GM19193 (cell line): ENCODE data around the gene FCHSD2.

ENCODE experiments used
- POLR2A ChIP-seq: IDR thresholded peaks from 4 replicates; pipeline ENCODE4 v1.6.1; 2011; ENCODE audit not compliant: insufficient read depth, insufficient read length; ENCODE audit errors: extremely low read depth

Gene FCHSD2

DNA sequence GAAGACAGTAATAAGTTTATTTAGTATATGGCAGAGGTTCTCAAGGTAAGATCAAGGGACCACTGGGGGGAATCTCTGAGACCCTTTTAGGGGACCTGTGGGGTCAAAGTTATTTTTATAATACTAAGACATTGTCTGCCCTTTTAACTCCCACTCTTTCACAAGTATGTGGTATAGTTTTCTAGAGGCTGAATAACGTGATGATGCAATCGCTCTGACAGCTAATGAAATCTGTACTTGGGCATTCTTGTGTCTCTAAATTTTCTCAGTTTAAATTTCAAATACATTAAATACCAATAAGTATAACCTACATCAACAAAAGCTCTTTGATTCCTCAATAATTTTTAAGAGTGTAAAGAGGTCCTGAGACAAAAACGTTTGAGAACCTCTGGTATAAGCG lies 180.0 kb downstream of the FCHSD2 start:
- TF ChIP-seq POLR2A: no peak

DNA sequence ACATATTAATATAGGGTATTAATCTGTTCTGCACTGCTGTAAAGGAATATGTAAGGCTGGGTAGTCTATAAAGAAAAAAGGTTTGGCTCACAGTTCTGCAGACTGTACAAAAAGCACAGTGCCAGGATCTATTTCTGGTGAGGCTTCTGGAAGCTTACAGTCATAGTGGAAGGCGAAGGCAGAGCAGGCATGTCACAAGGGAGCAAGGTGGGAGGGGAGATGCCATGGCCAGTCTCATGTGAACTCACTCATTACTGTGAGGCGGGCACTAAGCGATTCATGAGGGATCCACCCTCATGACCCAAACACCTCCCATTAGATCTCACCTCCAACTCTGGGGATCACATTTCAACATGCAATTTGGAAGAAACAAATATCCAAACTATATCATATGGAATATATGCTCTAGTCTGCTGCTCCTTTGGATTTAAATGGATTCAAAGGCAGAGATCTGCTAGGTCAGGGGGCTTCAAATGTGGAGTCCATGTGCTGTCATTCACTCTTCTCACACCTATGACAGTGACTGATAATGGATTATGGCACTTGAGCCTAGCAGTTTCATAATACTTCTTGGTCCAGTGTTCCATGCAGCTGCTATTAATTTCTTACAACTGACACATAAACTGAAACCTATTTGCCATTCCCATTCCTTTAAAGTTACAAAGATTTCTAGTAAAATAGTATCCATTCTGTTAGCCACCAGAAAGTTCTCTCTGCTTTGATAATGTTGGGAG lies 182.0 kb downstream of the FCHSD2 start:
- TF ChIP-seq POLR2A: no peak

DNA sequence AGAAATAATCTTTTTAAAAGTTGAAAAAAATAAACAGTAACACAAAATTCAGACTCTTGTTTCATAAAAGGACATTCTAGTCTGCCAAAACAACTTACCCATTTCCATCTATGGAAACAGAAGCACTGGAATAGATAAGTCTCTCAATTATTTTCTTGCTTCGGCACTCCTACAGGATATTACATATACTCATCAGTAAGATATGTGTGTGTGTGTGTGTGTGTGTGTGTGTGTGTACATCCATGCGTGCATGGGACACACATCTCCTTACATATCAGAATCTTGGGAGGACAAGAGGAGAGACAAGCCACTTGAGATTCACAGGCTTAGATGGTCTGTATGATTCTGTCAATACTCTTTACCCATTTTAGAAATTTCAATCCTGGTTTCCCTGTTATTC lies 183.3 kb downstream of the FCHSD2 start:
- TF ChIP-seq POLR2A: no peak

DNA sequence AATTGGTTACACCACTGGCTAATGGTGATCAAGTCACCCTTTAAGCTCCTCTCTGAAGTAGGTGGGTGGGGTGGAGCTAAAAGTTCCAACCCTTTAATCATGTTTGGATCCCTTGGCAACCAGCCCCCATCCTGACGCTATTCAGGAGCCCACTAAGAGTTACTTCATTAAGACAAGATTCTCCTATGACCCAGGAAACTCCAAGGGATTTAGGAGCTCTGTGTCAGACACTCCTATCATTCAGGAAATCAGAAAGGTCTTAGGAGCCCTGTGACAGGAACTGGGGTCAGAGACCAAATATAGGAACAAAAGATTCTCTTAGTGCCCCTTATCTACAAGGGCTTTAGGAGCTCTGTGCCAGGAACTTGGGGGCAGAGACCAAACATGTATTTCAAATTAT lies 186.7 kb downstream of the FCHSD2 start:
- TF ChIP-seq POLR2A: no peak

DNA sequence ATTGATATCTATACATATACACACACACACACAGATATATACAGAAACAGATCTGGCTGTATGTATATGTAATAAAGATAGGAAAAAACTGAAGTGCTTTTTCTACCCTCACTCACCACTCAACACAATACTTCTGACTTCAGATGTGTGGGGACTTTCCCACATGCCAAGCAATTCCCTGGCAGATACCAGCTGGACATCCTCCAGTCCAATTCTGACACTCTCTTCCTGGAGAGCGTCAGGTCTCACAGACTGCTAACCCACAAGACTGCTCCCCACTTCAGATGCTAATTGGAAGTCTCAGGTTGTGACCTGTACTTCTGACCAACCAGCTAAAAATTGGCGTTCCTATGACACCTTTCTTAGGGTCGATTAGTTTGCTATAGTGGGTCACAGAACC lies 187.3 kb downstream of the FCHSD2 start:
- TF ChIP-seq POLR2A: no peak

DNA sequence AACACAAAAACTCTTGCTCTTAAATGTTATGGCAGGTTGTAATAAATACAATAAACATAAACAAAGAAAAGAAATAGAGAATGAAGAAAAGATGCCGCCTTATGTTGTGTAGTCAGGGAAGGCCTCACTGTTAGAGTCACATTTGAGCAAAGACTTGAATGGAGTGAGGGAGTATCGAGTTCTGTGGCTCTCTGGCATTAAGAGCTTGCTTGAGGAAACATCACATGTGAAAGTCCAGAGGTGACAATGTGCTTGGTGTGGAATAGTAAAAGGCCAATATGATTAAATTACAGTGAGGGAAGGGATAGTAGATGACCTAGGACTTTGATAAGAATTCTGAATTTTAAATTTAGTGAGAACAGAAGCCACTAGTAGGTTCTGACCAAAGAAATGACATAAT lies 188.5 kb downstream of the FCHSD2 start:
- TF ChIP-seq POLR2A: no peak

DNA sequence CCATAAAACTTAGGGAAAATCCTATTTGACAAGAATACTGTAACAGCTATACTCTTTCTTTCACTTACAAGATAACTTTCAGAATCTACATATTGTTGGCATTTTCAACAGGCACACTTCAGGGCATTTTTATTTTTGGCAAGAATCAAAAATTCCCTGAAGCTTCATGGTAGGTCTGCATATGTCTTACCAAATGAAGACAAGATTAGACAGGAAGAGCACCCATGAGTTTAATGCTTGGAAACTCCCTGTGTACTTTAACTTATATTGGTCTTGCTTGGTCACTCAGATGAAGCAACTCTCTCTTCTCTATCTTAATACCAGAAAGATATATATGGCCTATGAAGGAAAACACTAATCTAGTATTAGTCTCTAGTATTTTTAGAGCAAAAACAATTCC lies 190.2 kb downstream of the FCHSD2 start:
- TF ChIP-seq POLR2A: no peak

DNA sequence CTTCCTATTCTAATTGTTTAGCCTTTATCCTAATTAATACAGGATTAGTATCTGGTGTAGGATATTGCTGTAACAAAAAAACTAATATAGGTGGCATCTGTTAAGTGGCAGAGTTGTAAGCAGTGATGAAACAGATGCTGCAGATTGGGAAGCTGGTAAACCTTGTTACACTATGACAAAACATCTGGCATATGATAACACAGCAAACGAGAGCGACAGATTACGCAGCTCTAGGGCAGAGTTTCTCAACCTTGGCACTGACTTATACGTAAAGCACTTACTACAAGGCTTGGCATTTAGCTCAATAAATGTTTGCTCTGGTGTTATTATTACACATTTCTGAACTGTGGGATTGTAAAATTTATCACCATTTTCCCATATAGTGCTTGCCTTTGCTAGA lies 190.9 kb downstream of the FCHSD2 start:
- no peak for TF ChIP-seq POLR2A

DNA sequence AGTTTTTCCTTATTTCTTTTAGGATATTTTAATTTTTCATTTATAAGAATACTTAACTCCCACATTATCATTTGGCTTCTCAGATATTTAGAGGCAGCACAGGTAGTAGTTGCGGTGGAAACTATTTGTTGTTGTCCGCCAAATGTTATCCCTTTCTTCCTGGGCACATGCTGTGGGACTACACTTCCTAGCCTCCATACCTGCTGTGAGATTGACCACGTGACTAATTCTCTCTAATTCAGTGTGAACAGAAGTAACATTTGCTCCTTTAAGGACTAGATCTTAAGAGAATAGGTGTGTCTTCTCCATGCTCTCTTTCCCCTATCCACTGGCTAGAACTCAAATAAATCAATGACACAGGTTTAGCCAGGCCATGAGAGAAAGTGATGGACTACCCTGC lies 191.4 kb downstream of the FCHSD2 start:
- TF ChIP-seq POLR2A: no peak

DNA sequence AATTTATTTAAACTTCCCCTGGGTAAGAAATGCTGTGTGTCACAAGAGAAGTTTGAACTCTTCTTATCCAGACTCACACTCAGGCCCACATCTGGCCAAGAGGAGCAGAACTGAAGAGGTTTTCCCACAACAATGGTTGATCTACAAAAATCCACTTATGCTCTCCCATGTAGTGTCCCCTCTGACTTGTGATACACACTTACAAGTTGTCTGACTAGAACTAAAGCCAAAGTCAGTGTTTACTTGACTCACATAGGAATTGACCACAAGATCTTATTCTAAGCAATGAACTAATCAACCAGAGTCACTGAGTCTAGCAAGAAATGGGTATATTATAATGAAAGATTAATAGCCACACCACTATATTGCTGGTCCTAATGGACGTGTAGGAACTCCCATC lies 194.9 kb downstream of the FCHSD2 start:
- TF ChIP-seq POLR2A: no peak

DNA sequence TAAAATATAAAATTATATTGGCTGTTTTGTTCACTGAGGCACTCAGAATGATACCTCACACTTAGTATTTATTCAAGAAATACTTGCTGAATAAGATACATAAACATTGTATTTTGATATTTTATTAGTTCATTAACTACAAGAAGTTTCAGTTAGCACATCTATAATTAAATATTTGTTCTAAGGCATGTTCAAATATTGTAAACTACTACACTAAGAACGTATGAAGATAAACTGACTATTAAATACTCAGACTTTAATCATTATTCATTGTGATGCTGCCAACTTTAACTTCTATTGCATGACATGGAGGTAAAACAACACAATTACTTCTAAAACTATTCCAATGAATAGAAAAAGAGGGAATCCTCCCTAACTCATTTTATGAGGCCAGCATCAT lies 198.5 kb downstream of the FCHSD2 start:
- TF ChIP-seq POLR2A: no peak

DNA sequence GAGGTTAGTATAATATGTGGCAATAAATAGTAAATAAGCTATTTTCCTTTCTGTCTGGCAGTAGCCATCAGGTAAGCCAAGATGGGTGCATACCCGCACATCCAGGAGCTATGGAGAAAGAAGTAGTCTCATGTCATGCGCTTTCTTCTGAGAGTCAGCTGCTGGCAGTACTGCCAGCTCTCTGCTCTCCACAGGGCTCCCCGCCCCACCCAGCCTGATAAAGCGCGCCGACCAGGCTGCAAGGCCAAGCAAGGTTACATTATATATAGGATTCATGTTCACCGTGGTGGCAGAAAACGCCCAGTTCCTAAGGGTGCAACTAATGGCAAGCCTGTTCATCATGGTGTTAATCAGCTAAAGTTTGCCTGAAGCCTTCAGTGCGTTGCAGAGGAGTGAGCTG lies 201.7 kb downstream of the FCHSD2 start:
- no peak for TF ChIP-seq POLR2A

DNA sequence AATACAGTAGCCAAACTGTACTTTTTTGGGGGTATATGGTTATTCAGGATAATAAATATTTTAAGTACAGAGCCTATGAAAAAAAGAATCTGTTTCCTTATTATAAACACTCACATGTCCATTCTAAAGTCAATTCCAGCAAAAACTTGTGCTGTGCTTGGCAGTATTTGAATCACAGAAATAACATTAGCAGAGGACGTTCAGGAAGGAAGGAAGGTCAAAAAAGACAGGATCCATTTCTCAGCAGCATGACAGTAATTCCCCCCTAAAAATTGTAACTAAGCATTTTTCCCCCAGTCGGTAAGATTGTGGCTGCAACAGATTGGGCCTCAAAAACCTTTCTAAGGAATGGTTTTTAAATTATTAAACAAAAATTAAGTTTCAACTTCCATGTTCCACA lies 203.1 kb downstream of the FCHSD2 start:
- TF ChIP-seq POLR2A: no peak

DNA sequence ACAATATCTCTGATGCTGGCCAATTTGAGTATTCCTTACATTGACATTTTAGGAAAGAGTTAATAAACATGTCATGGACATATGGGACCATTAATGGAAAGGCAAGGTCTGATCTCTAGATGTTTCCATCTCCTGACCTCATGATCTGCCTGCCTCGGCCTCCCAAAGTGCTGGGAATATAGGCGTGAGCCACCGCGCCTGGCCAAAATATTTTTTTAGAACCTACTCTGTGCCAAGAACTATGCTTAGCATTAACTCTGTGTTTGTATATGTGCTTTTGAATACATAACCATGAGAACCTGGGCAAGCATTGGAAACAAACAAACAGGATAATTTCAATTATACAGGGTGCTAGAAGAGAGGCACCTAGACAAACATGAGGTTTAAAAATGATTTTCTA lies 204.7 kb downstream of the FCHSD2 start:
- TF ChIP-seq POLR2A: no peak

DNA sequence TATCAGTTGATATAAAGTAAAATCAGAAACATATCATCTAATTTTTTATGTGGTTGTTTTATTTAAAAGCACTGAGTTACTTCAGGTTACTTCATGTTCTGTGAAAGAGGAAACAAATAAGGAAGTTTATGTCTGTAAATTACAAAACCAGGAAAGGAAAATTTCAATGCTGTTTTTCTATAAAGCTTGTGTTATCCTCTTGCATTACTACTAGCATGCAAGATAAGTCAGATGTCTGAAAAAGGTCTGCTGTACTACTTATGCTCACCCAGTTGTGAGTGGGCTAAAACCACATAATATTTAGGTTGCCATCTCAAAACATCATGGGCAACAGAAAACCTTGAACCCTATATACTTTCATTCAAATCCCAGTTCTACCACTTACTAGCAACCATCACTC lies 206.4 kb downstream of the FCHSD2 start:
- no peak for TF ChIP-seq POLR2A

DNA sequence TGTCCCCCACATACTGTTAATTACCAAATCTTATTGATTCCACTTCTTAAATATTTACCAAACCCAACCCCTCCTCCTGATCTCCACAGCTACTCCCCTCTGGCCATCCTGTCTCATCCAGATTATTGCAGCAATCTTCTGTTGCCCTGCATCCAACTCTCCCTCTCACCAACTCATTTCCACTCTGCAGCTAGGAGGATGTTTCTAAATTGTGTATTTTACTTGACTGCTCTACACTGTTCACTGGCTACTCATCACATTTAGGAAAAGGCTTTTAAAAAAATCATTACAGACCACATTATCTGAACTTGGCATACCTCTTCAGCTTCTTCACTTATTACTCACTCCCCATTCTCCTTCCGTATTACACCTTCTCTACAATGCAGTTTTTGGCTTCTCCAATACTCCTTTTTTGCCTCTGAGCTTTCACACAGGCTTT lies 210.0 kb downstream of the FCHSD2 start:
- no peak for TF ChIP-seq POLR2A

DNA sequence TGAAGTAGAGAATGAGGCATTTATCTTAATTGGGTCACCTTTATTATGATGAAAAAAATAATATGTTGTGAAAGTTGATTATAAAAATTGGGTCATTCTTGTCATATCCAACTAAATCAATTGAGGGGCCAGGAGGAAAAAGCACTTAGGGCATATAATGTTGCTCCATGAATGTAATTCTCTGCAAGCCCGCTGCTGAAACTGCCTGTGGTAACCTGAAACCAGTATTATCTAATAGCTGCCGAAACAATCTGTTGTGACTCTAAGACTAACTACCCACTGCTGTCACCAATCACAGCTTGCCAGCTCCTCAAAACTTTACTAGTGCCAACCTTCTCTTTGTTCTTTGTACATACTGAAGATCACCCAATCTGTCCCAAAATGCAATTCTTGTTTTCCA lies 212.1 kb downstream of the FCHSD2 start:
- no peak for TF ChIP-seq POLR2A

DNA sequence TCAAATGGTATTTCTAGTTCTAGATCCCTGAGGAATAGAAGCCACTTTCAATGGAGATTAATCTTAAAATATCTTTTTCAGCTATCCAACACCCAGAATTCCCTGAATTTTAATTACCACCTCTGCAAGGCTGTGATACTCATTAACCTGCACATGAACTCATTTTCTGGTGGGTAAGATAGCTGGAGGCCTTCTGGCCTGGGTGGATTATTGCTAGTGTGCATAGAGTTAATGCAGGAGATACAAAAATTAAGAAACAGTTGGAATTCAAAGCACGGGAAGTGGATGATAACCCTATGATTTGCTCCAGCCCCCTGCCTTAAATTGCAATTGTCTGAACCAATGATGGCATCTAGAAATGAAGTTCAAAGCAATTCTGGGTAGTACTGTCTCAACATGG lies 212.9 kb downstream of the FCHSD2 start:
- no peak for TF ChIP-seq POLR2A

DNA sequence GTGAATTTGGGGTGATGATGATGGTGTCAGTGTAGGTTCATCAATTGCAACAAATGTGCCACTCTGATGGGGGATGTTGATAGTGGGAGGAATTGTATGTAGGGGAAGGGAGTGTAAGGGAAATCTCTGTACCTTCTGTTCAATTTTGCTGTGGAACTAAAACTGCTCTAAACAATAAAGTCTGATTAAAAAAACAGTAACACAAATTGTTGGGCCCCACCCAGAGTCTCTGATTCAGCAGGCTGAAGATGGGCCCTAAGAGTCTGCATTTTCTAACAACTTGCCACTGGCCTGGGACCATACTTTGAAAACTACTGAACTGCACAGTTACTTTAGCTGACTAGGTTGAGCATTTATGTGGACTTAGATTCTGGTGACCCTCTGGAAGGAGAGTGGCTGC lies 214.7 kb downstream of the FCHSD2 start:
- TF ChIP-seq POLR2A: no peak
